ENCODE data around the gene TGFBR3L.

The TGFBR3L gene

GRCh38 chr19:7873304-7874075 lies 41.1 kb upstream of the TGFBR3L start:
- no peak for TF ChIP-seq CTCF (IDR thresholded peaks at IDR 0.05; ENCODE audit: low read length, missing control alignments)
- no peak for DNase-seq (ENCODE audit: low read depth)
- no peak overlapping the region for H3K4me3 ChIP-seq (replicated peaks; ENCODE audit: low read depth, low read length)

GRCh38 chr19:7874076-7874896 lies 40.3 kb upstream of the TGFBR3L start, which contains the start of gene PRR36:
Gene PRR36 (minus strand): TSS chr19:7874390. CDS start chr19:7873689, 701 bp downstream.
- no peak for DNase-seq (ENCODE audit: low read depth)
- no peak within 1 kb of the TSS for H3K4me3 ChIP-seq (replicated peaks; ENCODE audit: low read depth, low read length)
- TF ChIP-seq CTCF (IDR thresholded peaks at IDR 0.05; ENCODE audit: low read length, missing control alignments) = no peak

GRCh38 chr19:7874897-7875273 lies 39.7 kb upstream of the TGFBR3L start:
- H3K4me3 ChIP-seq (replicated peaks; ENCODE audit: low read depth, low read length) = no peak overlapping the region
- no peak for TF ChIP-seq CTCF (IDR thresholded peaks at IDR 0.05; ENCODE audit: low read length, missing control alignments)
- no peak for DNase-seq (ENCODE audit: low read depth)

- no peak for TF ChIP-seq CTCF (IDR thresholded peaks at IDR 0.05; ENCODE audit: low read length, missing control alignments)
- DNase-seq (ENCODE audit: low read depth) = no peak
- H3K4me3 ChIP-seq (replicated peaks; ENCODE audit: low read depth, low read length) = no peak overlapping the region
These were observed 37.3 kb upstream of the TGFBR3L start for GRCh38 chr19:7877249-7877836.

- DNase-seq (ENCODE audit: low read depth) = no peak
- no peak overlapping the region for H3K4me3 ChIP-seq (replicated peaks; ENCODE audit: low read depth, low read length)
- TF ChIP-seq CTCF (IDR thresholded peaks at IDR 0.05; ENCODE audit: low read length, missing control alignments) = no peak
These were observed 35.4 kb upstream of the TGFBR3L start for GRCh38 chr19:7879111-7879807.

- no peak for TF ChIP-seq CTCF (IDR thresholded peaks at IDR 0.05; ENCODE audit: low read length, missing control alignments)
- no peak overlapping the region for H3K4me3 ChIP-seq (replicated peaks; ENCODE audit: low read depth, low read length)
- DNase-seq (ENCODE audit: low read depth) = no peak
These were observed 34.8 kb upstream of the TGFBR3L start for GRCh38 chr19:7879836-7880235.

Data from fibroblast of pulmonary artery (primary cell).